BE2C (cell line): ENCODE measurements around the gene LDB2. TPM values are rescaled to one million over a fixed set of nuclear protein-coding genes. Genes with fewer than 3 reads are reported as not detected.

Experiments used
- DNase-seq: peaks from one replicate; pipeline ENCODE4 v3.0.0-alpha.2; 2020
- H3K27me3 ChIP-seq: fragments of 250-450 bp; sonication (Bioruptor Pico); 2 replicates; pipeline ENCODE4 v1.5.1; 2020; ENCODE audit warnings: mild to moderate bottlenecking
- H3K36me3 ChIP-seq: fragments of 250-450 bp; sonication (Bioruptor Pico); 2 replicates; pipeline ENCODE4 v1.5.1; 2020; ENCODE audit warnings: mild to moderate bottlenecking
- H3K4me1 ChIP-seq: fragments of 250-450 bp; sonication (Bioruptor Pico); 2 replicates; pipeline ENCODE4 v1.5.1; 2020
- H3K4me3 ChIP-seq: 2 replicates; pipeline ENCODE4 v1.5.1; 2011; ENCODE audit warnings: low read depth, low read length
- H3K9me3 ChIP-seq: fragments of 250-450 bp; sonication (Bioruptor Pico); 2 replicates; pipeline ENCODE4 v1.5.1; 2020
- CTCF ChIP-seq: IDR thresholded peaks from 2 replicates; pipeline ENCODE4 v1.5.1; 2012; ENCODE audit warnings: mild to moderate bottlenecking, low read depth, low read length
- polyA plus RNA-seq: library from polyadenylated mRNA; unstranded; fragments of >200 nt; gene quantifications from one replicate; pipeline ENCODE4 v1.2.1, GENCODE V29; 2012; ENCODE audit warnings: low read depth, missing spikeins; ENCODE audit not compliant: insufficient read length, insufficient read depth

LDB2 gene
- polyA plus RNA-seq, result 34.9 TPM

GRCh38 chr4:16897991-16898827, at the start of gene LDB2:
LDB2 (minus strand) TSS chr4:16898645.
- Histone ChIP-seq H3K4me3 (peak within 1 kb of the TSS; percentile 95), H3K27me3 (no peaks in the 10 kb centered on the region), H3K4me1 (peaks cover 2% of the 10 kb centered on the region; the same call in 1 of the 2 replicates), H3K36me3 (no peaks in the 10 kb centered on the region), H3K9me3 (no peaks in the 10 kb centered on the region)
- peak; percentile 78 for DNase-seq
- TF ChIP-seq CTCF, result no peak

- H3K27me3 ChIP-seq, result no peaks in the 10 kb centered on the region
- TF ChIP-seq CTCF, result no peak
- no peaks in the 10 kb centered on the region for H3K9me3 ChIP-seq
- DNase-seq, result peak; percentile 10
- H3K36me3 ChIP-seq, result no peaks in the 10 kb centered on the region
- H3K4me1 ChIP-seq, result peaks cover 17% of the 10 kb centered on the region
- H3K4me3 ChIP-seq, result no peak overlapping the region
Observed at GRCh38 chr4:16942491-16942890, 44.0 kb upstream of the LDB2 start.

- Histone ChIP-seq H3K36me3 (no peaks in the 10 kb centered on the region), H3K4me3 (no peak overlapping the region), H3K27me3 (no peaks in the 10 kb centered on the region), H3K4me1 (peaks cover 17% of the 10 kb centered on the region), H3K9me3 (no peaks in the 10 kb centered on the region)
- no peak for DNase-seq
- TF ChIP-seq CTCF, result no peak
Observed at GRCh38 chr4:16939178-16939577, 40.7 kb upstream of the LDB2 start.

GRCh38 chr4:16938512-16939040, 40.1 kb upstream of the LDB2 start:
- TF ChIP-seq CTCF, result no peak
- Histone ChIP-seq H3K4me3 (no peak overlapping the region), H3K4me1 (peaks cover 17% of the 10 kb centered on the region), H3K27me3 (no peaks in the 10 kb centered on the region), H3K9me3 (no peaks in the 10 kb centered on the region), H3K36me3 (no peaks in the 10 kb centered on the region)
- DNase-seq, result peak; percentile 47

- no peaks in the 10 kb centered on the region for H3K4me1 ChIP-seq
- TF ChIP-seq CTCF, result no peak
- H3K4me3 ChIP-seq, result no peak overlapping the region
- H3K9me3 ChIP-seq, result no peaks in the 10 kb centered on the region
- no peaks in the 10 kb centered on the region for H3K36me3 ChIP-seq
- H3K27me3 ChIP-seq, result no peaks in the 10 kb centered on the region
- DNase-seq, result no peak
Observed at GRCh38 chr4:16931339-16932305, 33.2 kb upstream of the LDB2 start.
